Activated CD8-positive, alpha-beta memory T cell treated with anti-CD3 and anti-CD28 coated beads for 4 hours (primary cell): ENCODE measurements around the gene PFKFB4.
A peak's percentile ranks its signal among the peaks of the same experiment; 100 is the strongest.
"Not testable (repeated sequence)": the region's sequence is repeated elsewhere in the genome, so short reads cannot be mapped to it uniquely, and the experiment has no call there.

Experiments used
- DNase-seq, 2 donors: peaks; one replicate each; pipeline ENCODE4 v3.0.0-alpha.2; 2020; ENCODE audit warnings: low read depth in 2 of 2

Gene PFKFB4

DNA sequence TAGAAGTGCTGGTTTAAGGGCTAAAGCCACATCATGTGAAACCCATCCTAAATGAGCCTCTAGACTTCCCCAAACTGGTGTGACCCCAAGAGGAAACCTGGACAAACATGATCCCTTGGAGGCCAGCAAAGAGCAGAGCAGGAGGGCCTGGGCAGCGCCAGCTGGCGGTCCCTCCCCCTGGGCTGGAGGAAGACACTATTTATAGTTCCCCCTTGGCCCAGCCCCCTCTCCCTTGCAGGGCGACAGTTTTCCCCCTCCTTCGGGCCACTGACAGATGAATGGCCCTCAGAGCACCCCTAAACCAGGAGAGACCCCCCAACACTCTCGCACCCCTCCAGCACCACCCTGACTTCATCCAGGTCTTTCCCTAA, 4.0 kb upstream of the PFKFB4 start:
- DNase-seq, result no peak

DNA sequence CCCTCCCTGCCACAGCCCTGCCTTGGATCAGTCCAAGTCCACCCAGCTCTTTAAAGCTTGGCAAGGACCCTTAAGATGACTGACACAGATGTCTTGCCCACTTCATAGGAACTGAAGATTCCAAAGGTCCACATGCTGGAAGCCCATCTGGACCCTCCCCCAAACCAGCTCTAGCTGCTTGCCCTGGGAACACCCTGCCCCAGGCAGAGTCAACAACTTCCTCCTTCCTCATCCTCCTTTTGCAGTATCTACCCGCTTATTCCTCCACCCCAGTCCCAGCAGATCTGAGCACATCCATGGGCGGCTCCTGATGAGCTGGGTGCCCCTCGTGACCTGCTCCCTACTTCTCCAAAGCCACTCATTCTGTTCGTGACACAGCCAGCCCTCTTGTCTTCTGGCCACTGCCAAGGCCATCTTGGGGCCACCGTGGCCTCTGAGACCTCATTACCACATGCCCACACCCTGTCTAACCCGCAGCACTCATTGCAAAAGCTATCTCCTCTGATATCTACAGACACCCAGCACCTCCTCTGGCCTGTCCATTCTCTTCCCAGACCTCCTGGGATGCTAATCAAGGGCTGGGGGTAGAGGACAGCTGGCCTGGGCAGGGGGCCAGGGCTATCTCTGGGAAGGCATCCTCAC, 2.0 kb upstream of the PFKFB4 start:
- no peak for DNase-seq

DNA sequence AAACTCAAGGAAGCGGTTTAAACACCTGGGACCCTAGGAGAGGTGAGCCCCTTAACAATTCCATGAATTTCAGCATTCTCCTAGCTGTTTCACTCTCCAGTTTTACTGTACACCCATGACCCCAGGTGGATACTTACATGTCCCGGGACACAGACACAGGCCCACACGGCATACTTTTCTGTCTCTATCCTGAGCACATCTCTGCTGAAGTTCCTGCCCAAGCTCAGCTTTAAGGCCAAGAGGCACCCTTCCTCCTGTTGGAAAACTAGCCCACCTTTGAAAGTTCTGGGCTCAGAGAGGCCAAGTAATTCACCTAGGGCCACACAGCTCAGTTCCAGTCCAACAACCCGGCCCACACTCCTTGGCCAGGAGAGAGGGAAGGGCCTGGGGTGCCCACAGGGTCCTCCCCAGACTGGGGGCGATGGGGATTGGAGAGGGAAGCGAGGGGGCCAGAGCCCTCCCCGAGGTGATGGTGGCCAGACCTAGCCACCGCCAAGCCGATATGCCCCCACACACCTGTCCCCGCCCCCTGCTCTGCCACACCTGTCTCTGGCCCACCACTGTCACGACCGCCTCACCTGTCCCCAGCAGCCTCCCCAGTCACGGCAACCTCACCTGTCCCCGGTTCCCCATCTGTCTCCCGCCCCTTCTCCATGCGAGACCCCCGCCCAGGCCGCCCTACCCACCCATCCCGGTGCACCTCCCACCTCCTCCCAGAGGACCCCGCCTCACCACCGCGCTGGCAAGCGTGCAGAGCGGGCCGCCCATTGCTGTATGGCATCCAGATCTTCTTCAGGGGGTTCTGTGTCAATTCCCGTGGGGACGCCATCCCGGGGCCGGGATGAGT, 431 bp downstream of the PFKFB4 start:
- DNase-seq, result no peak

DNA sequence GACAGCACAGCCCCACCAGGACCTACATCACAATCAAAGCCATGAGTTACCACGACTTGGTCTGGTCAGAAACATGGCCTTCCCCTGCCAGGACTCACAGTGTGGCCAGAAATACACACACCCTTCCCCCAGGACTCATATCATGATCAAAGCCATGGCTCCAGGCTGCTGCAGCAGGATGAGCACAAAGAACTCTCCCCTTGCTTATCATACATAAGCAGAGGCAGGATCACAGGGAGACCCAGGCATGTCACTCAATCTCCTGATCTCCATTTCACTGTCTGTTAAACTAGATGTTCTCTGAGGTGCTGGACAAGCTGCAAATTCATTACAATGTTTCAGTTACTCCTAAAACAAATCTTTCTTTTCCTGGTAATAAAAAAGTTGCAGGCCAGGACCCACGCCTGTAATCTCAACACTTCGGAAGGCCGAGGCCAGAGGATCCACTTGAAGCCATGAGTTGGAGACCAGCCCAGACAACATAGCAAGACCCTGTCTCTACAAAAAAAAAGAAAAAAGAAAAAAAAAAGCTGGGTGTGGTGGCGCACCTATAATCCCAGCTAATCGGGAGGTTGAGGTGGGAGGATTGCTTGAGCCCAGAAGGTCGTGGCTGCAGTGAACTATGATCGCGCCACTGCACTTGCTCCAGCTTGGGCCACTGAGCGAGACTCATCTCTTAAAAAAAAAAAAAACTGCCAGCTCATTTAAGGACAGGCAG, 1.2 kb downstream of the PFKFB4 start:
- DNase-seq, result no peak

DNA sequence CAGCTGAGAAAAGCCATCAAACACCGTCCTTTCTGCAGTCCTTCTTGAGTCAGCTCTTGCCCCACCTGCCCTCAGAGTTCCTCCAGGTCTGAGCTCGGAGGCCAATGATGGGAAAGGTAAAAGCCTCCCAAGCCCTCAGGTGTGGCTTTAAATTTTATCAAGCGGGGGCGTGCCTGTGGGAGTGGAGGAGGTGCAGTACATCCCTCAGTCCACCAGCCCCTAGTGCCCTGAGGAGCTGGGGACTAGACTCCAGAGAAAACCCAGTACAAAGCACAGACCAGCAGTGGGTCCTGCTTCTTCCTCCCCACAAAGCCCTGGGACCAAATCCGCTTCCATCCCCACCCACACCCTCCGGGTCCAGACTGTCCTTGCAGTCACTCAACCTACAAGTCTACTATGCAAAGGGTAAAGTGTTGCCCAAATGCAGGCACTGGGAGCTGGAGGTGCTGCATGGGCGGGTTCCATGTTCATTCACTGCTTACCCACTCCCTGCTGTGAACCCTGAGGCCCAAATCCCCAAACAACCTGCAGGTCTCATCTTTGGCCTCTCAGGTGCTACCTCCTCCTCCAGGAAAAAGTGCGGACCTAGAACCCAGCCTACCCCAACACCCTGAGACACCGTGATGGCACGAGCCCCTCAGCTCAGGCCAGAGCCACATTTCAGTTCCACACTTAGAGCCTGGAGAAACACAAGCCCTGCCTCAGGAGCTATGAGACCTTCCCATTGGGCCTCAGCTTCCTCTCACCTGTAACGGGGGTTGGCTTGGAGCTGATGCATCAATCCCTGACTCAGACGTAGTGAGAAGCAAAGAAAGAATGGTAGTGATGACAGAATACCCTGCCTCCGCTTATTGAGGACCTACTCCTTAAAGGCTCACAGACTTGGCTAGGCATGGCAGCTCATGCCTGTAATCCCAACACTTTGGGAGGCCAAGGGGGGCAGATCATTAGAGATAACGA, 2.4 kb downstream of the PFKFB4 start:
- DNase-seq, result no peak

DNA sequence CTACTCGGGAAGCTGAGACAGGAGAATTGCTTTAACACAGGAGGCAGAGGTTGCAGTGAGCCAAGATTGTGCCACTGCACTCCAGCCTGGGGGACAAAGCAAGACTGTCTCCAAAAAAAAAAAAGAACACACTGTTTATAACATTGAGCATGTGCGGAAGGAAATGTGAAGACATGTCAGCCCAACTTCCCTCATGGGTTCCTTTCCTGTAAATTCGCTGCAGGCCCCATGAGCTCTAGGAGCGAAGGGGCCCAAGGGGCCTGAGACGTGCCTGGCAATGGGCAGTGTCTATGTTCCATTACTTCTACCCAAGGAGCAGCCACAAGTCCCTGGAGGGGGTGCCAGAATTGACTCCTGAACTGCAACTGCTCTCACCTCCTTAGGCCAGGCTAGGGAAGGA, 3.2 kb downstream of the PFKFB4 start:
- no peak for DNase-seq

DNA sequence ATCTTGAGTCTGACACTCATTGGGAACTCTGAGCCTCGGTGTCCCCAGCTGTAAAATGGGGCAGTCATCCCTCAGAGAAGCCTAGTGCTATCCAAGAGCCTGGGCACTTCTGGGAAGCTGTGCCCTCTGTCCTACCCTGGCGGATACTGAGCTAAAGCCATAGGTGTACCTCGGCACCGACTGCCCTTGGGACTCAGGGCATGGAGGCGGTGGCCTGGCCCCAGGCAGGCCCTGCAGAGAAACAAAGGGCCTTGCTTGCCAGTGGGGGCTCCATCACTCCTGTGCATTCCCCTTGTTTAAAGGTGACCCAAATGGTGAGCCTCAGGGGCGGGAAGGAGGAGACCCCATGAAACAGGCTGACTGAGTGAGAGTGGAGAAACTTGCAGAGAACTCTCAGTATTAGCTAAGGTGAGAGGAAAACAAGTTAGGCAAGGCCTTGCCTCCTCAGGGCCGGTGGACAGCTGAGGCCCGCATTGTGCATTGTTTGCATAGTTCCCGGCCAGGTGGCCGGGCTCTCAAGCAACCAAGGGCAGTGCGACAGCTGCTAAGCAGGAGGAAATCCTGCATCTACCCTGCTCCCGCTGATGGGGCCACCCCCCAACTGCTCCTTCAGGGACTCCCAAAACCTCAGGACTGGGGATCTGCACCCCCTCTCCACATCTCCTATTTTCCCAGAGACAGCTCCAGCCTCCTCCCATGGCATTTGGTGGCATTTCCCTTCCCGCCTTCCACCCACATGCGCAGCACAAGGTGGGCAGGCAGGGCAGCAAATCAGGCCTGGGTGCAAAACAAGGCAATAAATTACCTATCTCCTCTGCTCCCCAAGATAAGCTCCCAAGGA, 4.3 kb downstream of the PFKFB4 start:
- no peak for DNase-seq

DNA sequence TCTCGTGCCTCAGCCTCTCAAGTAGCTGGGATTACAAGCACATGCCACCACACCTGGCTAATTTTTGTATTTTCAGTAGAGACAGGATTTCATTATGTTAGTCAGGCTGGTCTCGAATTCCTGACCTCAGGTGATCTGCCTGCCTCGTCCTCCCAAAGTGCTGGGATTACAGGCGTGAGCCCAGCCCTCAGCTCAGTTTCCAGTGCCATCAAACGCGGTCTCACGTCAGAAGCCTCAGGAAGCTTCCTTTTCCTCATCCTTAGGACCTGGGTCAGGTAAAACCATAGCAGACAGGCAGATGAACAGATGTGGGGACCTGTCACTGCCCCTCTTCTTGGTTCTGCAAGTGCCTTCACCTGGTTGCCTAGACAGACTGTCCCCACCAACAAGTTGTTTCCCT, 5.0 kb downstream of the PFKFB4 start:
- DNase-seq, result not testable (repeated sequence)

DNA sequence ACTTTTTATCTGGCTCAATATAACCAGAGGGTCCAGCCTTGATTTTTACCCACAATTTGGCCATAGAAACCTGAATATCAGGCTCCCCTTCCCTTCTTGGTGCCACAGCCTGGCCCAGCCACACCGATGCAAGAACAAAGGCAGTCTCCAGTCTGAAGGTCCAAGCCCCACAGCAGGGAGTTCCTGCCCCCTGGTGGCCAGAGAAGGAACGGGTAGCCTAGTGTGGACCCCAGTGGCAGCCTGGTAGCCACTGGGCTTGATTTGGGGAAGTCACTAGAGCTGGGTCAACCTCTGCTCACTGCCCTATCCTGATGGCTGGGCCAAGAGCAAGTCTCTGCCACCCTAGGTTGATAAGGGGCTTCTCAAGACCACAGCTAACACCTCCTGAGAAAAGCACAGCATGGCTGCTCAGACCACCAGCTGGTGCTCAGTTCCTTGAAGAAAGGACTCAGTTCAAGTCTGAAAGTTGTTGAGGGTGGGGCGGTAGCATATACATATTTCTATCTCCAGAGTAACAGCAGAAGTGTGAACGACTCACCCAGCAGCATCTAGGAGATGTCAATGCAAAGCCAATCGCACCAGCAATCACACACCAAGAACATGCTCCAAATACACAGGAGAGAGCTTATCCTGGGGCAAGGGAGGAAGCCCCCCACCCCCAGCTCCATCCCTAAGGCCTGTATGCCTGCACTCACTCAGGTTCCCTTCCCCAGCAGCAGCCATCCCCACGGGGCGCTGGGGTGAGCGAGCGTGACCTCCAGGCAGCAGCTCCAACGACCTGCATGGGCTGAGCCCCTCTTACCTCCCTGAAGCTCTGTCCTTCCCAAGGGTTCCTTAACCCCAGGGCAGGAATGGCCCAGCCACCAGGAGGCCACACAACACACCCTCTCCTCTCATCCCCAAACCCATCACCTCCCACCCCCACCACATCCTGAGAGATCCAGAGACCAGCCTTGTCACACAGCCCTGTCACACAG, 7.6 kb downstream of the PFKFB4 start:
- peak; percentile 68 to 69 for DNase-seq

DNA sequence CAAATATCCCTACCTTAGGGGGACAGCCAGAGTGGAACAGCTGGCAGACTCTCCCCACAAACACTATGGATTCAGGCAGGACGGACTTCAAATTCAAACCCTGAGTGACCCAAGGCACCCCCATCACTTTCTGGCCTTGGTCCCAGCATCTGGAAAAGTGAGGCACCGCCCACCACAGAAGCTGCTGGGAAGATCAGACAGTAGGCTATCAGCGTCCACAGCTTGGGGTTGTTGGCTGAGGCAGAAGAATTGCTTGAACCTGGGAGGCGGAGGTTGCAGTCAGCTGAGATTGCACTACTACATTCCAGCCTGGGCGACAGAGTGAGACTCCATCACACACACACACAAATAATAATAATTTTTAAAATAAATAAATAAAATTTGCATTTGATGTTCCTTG, 8.5 kb downstream of the PFKFB4 start:
- DNase-seq, result no peak

DNA sequence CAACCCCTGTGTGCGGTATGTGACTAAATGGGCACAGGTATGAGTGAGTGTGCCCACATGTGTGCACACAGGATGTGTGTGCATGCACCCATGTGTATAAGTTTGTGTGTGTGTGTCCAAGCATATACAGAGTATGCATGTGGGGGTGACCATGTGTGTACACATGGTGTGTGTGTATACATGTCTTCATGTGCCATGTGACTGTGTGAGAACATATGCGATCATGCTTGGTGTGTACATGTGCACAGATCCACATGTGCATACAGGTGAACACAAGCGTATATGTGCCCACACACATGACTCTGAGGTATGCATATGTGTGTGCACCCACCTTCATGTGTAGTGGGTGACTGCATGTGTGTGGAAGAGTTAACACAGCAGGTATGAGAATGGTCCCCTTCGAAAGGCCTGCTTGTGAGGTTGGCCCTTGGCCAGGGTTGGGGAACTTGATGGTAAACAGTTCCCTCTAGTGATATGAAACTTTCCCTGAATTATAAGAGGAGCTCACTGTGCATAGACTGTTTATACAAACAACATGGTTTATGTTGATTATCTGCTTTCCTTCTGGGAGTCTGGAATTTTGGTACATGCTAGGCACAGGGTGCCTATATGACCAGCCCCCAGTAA, 10.3 kb downstream of the PFKFB4 start:
- no peak for DNase-seq

DNA sequence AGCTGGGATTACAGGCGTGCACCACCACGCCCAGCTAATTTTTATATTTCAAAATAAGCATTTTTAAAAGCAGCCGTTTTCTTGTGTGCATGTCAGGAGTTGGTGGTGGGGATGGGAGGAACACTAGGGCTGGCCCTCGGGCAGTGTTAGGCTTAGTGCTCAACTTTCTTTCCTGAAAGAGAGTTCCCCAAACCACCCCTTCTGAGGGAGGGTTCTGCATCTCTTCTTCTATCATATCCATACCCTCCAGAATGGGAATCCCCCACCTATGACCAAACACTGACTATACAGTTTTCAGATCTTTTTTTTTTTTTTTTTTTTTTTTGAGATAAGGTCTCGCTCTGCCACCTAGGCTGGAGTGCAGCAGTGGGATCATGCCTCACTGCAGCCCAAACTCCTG, 12.5 kb downstream of the PFKFB4 start:
- no peak for DNase-seq

DNA sequence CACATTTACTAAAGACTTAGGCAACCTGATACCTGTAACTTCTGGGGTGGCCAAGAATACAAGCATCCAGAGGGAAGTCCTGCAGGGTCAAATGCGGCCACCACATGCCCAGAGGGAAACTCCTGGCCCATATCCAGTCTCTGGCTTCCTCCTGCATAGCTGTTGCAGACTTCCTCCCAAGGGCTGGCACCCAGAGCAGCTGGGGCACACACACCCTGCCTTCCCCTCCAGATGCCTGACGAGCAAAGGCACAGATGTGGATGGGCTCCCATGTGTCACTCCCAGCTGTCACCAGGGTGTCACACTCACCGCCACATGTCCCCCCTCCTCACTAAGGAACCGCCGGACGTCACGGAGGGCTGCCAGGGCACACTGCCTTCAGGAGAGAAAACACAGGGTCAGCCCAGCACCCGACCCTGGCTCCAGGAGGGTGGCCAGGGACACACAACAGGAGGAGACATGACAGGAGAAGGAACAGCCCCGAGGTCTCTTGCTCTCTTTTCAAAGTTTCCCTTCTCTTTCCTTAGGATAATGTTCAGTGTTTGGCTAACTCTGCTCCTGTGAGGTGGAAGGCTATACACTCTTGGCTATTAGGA, 13.2 kb downstream of the PFKFB4 start:
- no peak for DNase-seq

DNA sequence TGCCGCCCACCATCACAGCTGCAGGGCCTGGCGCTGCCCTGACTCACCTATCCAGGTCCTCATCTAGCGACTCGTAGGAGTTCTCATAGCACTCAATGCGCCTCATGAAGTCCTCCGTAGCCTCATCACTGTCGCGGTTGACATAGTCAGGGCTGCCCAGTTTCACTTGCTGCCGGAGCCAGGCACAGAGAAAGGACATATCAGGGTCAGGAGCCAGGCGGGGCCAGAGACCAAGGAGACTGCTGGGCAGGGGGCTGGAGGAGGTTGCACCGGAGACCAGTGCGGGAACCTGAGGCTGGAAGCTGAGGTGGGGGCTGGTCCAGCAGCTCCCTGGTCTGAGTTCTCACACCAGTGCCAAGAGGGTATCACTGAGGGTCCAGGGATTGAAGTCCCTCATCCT, 18.2 kb downstream of the PFKFB4 start:
- DNase-seq, result no peak

DNA sequence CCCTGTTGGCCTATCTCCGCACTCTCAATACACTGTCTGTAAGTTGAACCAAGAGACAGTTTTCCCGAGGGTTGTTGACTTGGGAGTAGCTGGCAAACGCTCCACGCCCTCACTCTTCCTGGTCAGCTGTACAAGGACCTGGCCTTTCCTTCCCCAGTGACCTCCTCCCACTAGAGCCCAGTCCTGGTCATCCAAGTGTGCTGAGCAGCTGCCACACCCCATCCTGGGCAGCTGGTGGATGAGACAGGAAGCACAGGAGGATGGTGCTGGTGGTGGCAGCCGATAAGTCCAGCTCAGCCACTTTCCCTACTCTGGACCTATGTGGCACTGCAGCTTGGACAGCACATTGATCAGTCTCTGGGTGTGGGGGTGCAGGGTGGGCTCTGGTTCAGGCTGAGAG, 19.8 kb downstream of the PFKFB4 start:
- DNase-seq, result no peak

DNA sequence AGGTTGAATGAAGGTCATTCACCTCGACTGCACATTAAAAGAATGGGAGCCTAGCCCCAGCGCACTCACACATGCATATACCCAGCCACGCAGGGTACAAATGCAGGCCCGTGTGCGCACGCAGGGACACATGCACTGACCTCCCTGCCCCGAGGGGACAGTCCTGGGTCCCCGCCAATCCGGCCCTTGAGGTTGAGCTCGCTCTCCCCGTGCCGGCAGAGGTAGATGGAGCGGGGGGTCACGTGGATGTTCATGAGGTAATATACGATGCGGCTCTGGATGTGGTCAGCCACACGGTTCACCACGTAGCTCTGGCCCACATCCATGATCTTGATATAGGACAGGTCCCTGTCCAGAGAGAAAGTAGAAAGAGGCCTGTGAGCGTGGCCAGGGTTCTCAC, 20.5 kb downstream of the PFKFB4 start:
- DNase-seq, result no peak

DNA sequence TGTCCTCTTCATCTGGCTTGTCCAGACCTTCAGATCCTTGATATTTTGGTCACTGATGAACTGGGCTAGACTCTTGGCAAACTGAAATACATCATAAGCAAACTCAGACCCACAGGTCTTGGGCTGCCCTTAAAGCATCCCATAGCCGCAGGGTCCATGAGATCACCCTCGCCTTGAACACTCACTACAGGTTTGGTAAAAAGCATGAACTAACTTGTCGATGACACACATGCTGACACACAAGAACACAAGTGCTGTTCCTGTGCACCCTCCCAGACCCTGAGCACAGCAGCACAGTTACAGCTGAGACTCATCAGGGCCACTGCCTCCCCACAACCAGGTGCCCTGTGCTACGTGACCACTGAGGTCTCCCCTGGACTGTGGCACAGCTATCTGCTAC, 21.0 kb downstream of the PFKFB4 start:
- no peak for DNase-seq

DNA sequence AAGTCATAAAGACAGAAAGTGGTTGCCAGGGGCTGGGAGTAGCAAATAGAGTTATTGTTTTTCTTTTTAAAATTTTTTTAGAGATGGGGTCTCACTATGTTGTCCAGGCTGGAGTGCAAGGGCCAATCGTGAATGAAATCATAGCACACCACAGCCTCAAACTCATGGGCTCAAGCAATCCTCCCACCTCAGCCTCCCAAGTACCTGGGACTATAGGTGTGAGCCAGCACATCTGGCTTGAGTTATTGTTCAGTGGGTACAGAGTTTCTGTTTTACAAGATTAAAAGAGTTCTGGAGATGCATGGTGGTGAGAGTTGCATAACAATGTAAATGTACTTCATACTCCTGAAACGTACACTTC, 23.6 kb downstream of the PFKFB4 start:
- no peak for DNase-seq
